HG03066 (cell line): ENCODE results near the gene ENTPD8.
A peak's percentile ranks its signal among the peaks of the same experiment; 100 is the strongest.

Experiments
- ATAC-seq: cut with Tn5 transposase; IDR thresholded peaks from one replicate; pipeline ENCODE4 v1.9.1; 2021; ENCODE audit warnings: low read depth; ENCODE audit not compliant: unreplicated experiment

Gene ENTPD8

DNA sequence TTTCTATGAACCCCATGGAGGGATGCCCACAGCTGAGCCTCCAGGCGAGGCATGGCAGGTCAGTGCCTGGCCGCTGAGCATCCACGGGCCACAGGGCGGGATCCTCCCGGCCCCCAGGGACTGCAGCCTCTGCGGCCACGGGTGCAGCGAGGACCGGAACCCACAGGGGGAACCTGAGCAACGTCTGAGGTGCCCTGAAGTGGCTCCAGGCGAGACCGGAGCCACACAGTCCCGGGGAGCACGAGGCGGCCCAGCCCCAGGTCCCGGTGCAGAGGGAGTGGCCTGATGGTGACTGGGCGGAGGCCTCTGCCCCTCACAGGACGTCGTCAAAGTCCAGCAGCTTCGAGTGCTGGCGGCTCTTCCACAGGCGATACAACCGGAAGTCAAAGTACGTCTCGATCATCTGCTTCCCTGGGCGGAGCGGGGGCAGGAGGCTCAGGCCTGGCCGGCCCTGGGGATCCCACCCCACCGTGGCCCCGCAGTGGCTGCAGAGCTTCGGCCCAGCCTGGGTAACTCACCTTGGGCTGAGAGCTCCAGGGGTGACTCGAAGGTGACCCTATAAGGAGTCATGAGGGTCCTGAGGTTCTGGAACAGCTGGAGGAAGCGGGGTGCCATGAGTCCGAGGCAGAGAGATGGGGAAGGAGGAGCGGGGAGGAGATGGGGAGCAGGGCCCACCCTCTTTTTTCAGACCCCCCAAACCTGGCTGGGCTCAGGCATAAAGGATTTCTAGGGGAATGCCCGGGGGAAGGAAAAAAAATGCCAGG is 8.1 kb upstream of the ENTPD8 start:
- ATAC-seq = no peak

GRCh38 chr9:137448602-137448962 is 7.4 kb upstream of the ENTPD8 start:
- ATAC-seq = no peak

- ATAC-seq = no peak
These were observed 6.8 kb upstream of the ENTPD8 start for GRCh38 chr9:137447722-137448601.

GRCh38 chr9:137446851-137447471 is 5.8 kb upstream of the ENTPD8 start:
- ATAC-seq = no peak

- no peak for ATAC-seq
These were observed 4.8 kb upstream of the ENTPD8 start for GRCh38 chr9:137445930-137446431.

DNA sequence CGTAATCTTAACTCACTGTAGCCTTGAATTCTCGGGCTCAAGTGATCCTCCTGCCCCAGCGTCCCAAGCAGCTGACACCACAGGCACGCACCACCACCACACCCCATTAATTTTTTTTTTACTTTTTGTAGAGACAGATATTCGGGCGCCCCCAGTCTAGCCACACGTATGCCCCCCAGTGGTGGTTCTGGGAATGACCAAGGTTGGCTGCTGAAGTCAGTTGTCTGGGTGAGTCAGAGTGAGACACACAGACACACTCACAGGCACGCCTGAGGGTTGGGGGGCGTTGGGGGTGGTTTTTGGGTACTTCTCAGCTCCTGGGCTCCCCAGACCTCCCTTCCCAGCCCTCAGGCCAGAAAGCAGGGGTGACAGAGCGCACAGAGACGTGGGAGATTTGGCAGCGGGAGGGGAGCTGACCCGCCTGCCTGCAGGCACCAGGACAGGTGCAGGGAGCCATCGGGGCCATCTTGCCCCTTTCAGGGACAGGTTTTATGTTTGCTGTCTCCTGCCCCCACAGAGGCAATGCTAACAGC is 4.2 kb upstream of the ENTPD8 start:
- ATAC-seq = peak; percentile 57

DNA sequence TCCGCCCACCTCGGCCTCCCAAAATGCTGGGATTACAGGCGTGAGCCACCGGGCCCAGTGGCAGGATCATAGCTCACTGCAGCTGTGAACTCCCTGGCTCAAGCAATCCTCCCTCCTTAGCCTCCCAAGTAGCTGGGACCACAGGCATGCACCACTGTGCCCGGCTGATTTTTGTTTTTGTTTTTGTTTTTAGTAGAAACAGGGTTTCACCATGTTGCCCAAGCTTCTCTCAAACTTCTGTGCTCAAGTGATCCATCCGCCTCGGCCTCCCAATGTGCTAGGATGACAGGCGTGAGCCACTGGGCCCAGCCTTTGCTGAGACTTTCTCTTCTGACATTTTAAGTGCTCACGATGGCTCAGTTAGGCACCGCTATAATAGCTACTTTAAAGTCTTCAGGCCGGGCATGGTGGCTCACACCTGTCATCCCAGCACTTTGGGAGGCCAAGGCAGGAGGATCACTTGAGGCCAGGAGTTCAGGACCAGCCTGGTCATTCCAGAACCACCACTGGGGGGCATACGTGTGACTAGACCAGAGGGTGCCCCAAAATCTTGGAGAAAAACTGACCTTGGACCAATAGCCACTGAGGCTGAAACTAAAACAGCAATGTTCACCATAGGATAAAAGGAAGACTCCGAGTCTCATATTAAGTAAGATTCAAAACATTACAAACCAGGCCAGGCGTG is 3.1 kb upstream of the ENTPD8 start:
- no peak for ATAC-seq

DNA sequence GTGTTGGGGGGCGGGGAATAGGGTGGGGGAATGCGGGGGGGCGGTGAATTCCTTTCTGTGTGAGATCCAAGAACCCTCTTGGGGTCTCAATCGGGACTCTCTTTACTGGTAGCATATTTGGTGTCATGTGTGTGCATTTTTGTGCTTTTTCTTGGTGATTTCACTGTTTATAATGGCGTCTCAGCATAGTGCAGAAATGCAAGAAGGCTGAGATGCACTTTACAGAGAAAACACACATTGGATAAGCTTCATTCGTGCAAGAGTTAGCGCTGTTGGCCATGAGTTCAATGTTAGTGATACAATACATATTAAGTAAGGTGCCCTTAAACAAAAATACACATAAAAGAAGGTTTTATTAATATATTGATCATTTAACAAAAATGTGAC is 771 bp upstream of the ENTPD8 start:
- ATAC-seq = no peak

DNA sequence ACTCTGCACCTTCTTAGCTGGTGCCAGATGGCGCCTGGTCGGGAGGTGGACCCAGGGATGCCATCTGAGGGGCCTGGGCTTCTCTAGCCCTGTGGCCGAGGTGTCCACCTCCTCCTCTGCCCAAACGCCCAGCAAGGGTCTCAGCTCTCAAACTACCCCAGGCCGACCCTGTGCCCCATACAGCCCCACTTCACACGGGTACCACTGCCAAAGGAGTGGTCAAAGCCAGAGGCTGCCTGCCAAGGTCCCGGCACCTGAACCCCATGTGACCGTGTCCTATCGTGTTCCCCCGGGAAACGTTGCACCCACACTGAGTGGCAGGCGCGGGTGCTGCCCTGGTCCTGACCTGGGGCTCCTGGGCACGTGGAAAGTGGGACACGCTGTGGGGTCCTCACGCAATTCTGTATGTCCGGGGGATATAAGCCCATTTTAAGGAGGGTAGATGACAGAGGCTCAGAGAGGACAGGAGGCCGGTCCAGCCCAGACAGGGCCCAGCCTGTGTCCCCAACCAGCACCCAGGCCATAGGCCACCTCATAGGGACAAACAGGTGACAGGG is 1.9 kb downstream of the ENTPD8 start:
- no peak for ATAC-seq

DNA sequence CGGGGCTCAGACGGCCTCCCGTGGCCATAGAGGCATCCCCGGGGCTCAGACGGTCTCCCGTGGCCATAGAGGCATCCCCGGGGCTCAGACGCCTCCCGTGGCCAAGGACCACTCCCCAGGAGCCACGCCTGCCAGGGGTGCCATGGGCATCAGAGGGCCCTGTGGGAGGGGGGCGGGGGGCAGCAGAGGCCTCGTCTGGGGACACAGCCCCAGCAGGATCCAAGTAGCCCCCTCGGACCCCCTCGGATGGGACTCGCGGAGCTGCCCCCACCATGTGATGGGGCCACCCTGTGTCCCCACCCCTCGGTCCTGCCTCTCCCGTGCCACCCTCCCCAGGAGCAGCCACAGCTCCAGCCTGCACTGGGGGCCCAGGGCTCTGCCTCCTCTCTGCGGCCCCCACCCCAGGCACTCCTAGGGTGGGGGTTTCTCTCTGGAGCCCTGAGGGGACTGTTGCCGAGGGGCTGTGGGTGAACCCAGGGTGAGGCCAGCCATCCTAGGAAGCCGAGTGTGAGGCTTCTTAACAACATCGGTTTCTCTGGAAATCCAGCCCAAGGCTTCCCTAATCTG is 2.5 kb downstream of the ENTPD8 start:
- no peak for ATAC-seq

- ATAC-seq = no peak
These were observed 3.2 kb downstream of the ENTPD8 start for GRCh38 chr9:137437691-137438590.

DNA sequence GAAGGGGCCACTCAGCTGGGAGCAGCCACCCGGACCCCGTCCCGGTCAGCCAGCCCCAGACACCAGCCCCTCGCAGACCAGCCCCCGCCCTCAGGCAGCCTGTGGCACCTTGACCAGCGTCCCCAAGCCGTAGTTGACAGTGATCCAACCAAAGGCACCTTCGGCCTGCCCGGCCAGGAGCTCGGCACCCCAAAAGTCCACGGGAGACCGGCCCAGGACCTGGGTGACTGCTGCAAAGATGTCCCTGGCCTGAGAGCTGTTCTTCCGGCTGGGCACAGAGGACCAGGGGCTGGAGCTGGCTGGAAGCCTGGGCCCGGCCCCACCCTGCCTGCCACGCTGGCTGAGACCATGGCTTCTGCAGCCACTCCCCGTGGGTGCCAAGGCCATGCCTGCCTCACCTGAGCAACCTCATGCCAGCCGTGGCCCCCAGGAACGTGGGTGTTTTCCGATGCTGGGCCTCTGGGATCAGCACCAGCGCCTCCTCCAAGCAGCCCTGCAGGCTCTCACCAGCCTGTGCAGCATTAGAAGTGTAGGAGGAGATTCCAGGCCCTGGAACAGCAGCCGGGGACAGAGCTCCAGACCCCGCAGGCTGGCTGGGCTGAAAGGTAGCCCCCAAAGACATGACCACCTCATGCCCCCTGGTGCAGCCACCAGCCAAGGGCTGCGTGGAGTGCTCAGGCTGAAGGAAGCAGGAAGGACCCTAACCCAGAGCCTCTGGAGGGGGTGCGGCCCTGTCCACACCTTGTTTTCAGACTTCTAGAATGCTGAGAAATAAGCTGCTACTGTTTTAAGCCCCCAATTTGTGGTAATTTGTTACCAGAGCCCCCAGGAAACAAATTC is 4.2 kb downstream of the ENTPD8 start:
- no peak for ATAC-seq

GRCh38 chr9:137435980-137436760 is 5.0 kb downstream of the ENTPD8 start:
- no peak for ATAC-seq

DNA sequence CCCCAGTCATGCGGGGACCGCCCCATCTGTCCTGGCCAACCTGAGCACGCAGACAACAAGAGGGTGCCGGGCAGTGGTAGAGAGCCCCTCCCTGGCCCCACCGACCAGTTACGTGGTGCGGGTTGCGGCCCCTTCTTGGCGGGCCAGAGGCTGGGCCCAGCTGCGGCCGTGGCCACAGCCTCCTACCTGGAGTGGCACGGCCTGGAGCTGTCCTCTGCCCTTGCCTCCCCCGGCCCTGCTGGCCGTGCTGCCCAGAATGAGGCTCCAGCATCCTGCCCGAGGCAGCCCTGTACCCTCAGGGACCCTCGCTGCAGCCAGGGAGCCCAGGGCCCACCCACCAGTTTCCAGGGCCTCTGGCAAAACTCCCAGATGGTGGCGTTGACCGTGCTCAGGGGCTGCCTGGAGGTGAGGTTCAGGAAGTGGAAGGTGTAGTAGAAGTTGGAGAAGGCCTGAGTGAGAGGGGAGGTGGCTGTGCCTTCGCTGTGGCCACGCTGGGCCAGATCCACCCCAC is 5.7 kb downstream of the ENTPD8 start:
- no peak for ATAC-seq

GRCh38 chr9:137434498-137435380 is 6.4 kb downstream of the ENTPD8 start:
- ATAC-seq = no peak

DNA sequence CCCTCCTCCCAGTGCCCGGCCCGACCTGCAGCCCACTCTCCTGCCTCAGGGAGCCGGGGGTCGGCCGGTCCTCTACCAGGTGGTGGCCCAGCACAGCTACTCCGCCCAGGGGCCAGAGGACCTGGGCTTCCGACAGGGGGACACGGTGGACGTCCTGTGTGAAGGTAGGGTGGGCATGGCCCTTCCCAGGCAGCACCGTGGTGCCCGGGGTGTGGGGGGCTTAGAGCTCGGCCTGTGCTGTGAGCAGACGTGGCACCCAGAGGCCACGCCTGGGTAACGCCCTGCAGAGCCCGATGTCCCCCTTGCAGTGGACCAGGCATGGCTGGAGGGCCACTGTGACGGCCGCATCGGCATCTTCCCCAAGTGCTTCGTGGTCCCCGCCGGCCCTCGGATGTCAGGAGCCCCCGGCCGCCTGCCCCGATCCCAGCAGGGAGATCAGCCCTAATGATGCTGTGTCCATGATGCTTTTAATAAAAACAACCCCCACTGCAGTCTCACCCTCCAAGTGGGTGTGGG is 7.2 kb downstream of the ENTPD8 start:
- no peak for ATAC-seq
